ENCODE data around the gene CNTNAP2.
"Not testable (repeated sequence)": the region's sequence is repeated elsewhere in the genome, so short reads cannot be mapped to it uniquely, and the experiment has no call there.

Gene CNTNAP2

GRCh38 chr7:147106746-147107145 lies 990.1 kb downstream of the CNTNAP2 start:
- DNase-seq (ENCODE audit: low read depth), result no peak

DNA sequence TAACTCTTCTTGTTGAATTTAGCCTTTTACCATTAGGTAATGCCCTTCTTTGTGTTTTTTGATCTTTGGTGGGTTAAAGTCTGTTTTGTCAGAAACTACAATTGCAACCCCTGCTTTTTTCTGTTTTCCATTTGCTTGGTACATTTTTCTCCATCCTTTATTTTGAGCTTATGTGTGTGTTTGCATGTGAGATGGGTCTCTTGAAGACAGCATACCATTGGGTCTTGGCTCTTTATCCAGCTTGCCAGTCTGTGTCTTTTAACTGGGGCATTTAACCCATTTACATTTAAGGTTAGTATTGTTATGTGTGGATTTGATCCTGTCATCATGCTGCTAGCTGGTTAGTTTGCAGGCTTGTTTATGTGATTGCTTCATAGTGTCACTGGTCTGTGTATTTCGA lies 997.9 kb downstream of the CNTNAP2 start:
- DNase-seq (ENCODE audit: low read depth), result not testable (repeated sequence)

DNA sequence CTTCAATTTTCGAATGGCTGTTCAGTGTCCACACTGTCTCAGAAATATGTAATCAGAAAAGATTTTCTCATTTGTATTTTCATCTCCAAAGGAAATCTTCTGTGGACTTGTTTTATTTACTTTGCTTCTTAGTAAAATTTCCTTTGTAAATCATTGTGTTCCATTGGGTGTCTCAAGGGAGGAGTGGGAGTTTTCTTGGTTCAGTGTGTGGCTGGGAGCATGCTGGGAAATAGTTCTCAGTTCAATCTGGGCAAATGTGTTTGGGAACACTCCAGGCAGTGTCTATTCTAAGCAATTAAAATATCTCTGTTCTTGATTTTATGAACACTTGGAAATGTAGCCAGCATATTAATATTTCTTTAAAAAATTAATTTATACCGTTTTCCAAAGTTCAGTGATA lies 1019.8 kb downstream of the CNTNAP2 start:
- no peak for DNase-seq (ENCODE audit: low read depth)

- DNase-seq (ENCODE audit: low read depth), result no peak
Measured at GRCh38 chr7:147145194-147145593, 1028.6 kb downstream of the CNTNAP2 start.

DNA sequence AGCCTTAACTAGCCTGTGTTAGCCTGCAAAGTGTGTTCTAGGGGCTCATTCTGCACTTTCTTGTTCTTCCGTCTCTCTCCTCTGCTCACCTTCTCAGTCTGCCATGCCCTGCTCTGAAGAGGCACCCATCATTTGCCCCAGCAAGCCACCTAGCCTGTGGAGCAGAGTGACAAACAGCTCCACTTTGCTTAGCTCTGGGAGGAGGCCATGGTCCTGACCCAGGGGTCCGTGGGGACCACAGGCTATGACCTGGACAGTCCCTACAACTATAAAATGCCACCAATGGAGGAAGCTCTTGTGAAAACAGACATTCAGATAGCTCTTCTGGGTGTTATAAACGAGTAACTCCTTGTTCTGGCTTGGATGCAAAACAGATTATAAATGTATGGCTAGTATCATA lies 1029.6 kb downstream of the CNTNAP2 start:
- no peak for DNase-seq (ENCODE audit: low read depth)

GRCh38 chr7:147151661-147152060 lies 1035.1 kb downstream of the CNTNAP2 start:
- DNase-seq (ENCODE audit: low read depth), result no peak

DNA sequence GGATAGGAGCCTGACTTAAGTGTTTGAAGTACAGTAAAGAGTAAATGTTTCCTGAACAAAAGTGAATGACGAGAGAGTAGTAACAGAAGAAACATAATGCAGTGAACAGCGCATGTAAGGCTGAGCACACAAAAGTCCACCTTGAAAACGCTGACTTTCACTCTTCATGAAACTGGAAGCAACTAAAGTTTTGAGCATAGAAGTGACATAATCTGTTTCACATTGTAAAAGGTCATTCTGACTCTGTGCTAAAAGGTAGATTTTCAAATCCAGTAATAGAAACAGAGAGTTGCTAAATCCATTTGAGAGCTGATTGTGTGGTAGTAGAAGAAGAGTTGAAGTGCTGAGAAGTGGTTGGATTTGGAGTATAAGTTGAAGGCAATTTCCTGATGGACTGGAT lies 1037.0 kb downstream of the CNTNAP2 start:
- DNase-seq (ENCODE audit: low read depth), result no peak

DNA sequence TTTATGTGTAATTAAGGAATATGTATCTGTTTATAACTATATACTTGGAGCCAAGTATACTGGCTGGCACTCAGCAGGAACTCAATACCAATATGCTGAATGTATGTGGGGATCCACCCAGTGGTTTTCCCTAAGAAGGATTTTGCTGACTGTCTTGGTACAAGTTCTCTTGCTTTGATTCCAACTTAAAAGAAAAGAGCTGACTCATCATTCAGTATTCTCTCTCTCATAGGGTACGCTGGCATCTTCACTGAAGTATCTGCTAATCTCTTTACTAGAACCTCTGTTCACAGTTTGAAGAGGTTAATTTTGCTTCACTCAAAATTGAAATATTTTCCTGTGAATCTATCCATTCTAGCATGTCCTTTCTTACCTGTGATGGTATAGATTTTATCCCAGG lies 1044.8 kb downstream of the CNTNAP2 start:
- no peak for DNase-seq (ENCODE audit: low read depth)

DNA sequence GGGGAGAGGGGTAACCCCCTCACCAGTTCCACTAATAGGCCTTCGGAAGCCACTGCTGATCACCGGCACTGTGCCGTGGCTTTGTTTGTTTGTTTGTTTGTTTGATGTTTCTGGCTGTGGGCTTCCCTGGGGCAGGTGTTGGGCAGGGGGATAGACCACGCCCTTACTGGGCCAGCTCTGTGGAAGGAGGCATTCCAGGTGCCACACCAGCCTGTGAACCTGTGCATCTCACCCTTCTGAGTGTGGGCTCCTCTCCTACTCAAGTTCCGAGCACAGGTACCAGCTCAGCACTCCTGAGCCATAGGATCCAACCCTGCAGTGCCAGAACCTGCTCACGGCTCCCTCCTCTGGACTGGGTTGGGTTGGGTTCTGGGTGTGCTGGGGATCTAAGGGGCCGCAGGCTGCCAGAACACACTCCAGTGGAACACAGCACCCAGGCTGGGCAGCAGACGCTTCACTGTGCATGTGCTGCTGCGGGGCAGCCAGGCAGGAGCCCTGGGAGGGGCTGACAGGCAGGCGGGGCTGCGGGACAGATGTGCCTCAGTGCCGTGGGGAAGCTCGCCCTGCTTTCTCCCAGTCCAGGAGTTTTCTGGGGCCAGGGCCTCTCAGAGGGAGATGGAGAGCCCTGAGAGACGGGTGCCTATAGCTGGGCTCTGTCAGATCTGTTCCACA lies 1053.9 kb downstream of the CNTNAP2 start:
- DNase-seq (ENCODE audit: low read depth), result no peak

DNA sequence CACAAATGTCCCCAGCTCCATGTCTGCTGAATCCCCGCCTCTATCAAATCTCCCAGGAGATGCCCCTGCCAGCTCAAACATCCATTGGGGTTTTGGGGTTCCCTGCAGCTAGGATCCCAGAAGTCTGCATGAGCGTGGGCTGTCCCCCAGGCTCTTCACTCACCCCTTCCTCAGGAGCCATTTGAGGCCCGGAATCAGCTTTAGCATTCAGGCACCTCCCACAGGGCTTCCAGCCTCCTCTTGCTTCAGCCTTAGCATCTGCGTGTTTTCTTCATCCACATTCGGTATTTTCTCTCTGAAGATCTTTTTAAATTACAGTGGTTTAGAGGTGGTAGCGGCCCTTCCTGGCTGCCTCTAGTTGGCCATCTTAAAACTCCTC lies 1054.4 kb downstream of the CNTNAP2 start:
- DNase-seq (ENCODE audit: low read depth), result no peak

GRCh38 chr7:147173883-147174282 lies 1057.3 kb downstream of the CNTNAP2 start:
- no peak for DNase-seq (ENCODE audit: low read depth)

- DNase-seq (ENCODE audit: low read depth), result no peak
Measured at GRCh38 chr7:147182874-147183273, 1066.3 kb downstream of the CNTNAP2 start.

- DNase-seq (ENCODE audit: low read depth), result no peak
Measured at GRCh38 chr7:147183276-147183675, 1066.7 kb downstream of the CNTNAP2 start.

DNA sequence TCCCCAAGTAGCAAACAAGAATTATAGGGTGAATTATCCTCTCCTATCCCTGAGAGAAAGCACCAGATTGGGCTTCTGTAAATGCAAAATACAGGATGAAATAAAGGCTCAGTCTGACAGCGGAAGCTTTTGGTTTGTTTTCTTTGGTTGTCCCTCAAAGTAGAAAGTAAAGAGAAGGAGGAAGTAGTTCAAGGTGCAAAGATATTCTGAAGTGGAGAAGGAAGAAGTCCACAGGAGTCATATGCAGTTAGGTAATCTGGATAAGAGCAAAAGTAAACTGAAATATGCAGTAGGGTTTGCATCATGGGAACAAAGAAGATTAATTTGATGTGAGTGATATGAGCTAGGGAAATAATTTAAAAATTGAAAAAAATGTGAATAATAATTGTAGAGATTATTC lies 1071.9 kb downstream of the CNTNAP2 start:
- no peak for DNase-seq (ENCODE audit: low read depth)

DNA sequence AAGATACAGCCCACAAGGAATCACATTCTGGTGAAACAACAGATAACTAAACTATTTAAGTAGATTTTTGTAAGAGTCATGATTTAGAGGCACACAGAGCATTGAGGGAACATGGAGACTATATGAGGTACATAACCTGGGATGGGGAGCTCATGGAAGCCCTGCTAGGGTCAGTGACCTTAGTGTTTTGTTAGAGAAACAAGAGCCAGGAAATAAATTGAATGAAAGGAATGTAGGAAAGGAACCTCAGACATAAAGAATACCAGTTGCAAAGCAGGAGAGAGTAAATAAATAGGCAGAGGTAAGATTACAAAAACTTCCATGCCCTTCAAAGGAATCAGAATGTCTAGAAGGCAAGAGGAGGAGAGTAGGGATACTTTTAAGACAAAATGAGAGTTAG lies 1076.9 kb downstream of the CNTNAP2 start:
- DNase-seq (ENCODE audit: low read depth), result no peak

GRCh38 chr7:147196481-147196880 lies 1079.9 kb downstream of the CNTNAP2 start:
- no peak for DNase-seq (ENCODE audit: low read depth)

DNA sequence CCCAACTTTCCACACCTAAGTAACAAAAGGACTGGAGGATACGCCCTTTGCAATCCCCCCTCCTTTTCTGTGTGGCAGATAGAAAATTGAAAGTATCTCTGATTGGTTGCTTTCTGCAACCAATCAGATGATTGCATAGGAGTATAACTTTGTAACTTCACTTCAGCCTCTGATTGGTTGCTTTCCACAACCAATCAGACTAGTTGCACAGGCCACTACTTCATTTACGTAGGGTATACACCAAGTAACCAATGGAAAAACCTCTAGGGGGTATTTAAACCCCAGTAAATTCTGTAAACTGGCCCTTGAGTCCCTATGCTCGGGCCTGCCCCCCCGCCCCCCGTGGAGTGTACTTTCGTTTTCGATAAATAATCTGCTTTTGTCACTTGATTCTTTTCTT lies 1080.4 kb downstream of the CNTNAP2 start:
- DNase-seq (ENCODE audit: low read depth), result no peak

- DNase-seq (ENCODE audit: low read depth), result no peak
Measured at GRCh38 chr7:147199868-147200267, 1083.3 kb downstream of the CNTNAP2 start.

DNA sequence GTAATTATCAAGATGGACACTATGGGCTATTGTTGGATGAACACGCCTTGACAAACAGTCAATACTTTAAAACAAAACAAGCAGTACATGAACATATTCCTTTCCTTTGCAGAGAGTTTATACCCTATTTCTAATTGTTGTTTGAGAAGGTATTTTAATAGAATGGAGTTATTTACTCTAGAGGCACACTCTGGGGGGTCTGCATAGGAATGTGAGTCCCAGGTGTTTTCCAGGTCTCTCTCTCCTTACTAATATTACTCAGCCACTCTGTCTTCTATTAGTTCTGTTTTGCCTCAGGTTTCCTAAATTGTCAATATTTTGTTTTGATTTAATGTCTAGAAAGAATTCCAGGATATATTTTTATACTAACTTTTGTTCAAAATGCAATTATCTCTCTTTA lies 1091.4 kb downstream of the CNTNAP2 start:
- no peak for DNase-seq (ENCODE audit: low read depth)

DNA sequence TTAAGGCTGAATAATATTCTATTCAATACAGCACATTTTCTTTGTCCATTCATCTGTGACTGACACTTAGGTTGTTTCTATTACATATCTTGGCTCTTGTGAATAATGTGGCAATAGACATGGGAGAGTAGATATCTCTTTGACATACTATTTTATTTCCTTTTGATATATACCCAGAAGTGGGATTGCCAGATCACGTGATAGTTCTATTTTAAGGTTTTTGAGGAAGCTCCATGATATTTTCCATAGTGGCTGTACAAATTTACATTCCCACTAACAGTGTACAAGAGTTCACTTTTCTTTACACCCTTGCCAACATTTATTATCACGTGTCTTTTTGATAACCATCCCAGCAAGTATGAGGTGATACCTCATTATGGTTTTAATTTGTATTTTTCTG lies 1114.7 kb downstream of the CNTNAP2 start:
- no peak for DNase-seq (ENCODE audit: low read depth)

- DNase-seq (ENCODE audit: low read depth), result no peak
Measured at GRCh38 chr7:147235645-147236382, 1119.2 kb downstream of the CNTNAP2 start.

GRCh38 chr7:147240468-147240867 lies 1123.9 kb downstream of the CNTNAP2 start:
- no peak for DNase-seq (ENCODE audit: low read depth)

DNA sequence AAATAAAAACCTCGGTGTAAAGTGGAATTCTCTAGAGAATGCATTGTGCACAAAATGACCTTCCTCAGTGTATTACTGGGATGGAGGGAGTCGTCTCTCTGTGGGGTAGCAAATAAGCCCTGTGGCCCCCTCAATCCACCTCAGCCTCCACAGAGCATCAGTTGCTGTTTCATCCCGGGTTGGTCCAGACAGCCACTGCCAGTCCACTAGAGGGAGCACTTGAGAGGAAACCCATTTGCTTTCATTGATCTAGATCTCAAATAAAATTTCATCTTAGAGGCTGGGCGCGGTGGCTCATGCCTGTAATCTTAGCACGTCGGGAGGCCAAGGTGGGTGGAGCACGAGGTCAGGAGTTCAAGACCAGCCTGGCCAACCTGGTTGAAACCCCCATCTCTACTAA lies 1128.7 kb downstream of the CNTNAP2 start:
- DNase-seq (ENCODE audit: low read depth), result no peak

DNA sequence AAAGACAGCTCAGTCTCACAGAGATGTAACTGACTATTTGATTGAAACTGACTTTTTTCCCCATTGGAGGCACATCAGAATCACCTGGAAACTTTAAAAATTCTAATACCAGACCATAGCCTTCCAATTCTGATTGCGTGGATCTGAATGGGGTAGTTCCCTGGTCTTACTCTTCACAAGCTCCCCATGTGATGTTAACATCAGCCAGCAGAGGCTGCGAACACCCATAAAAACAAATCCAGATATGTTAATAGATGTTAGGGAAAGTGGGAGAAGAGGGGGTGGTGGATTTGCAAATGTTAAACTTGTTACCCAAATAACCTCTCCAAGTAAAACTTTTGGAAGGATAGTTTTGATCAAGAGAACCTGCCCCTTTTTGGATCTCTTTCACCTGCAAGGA lies 1133.4 kb downstream of the CNTNAP2 start:
- no peak for DNase-seq (ENCODE audit: low read depth)
